HEK293T (cell line): Measurements from ENCODE around the gene ZDHHC8.

Experiments used
- CTCF ChIA-PET: fragments of 350-600 bp; formaldehyde crosslinking; extraction: SDS; loops from one replicate; lab custom pipeline; 2021; ENCODE audit warnings: antibody characterized with exemption, inconsistent platforms; lab: Yijun Ruan, JAX
- POLR2A ChIA-PET: fragments of 350-600 bp; formaldehyde crosslinking; extraction: SDS; loops from one replicate; lab custom pipeline; 2020; ENCODE audit warnings: antibody characterized with exemption, inconsistent platforms; lab: Yijun Ruan, JAX
- DNase-seq: peaks from one replicate; pipeline ENCODE4 v3.0.0; 2012; ENCODE audit warnings: mixed read lengths; ENCODE audit errors: extremely low spot score
- ARNT ChIP-seq: fragments of 450-650 bp; IDR thresholded peaks from 2 replicates; pipeline ENCODE4 v1.6.1; 2017; ENCODE audit warnings: mild to moderate bottlenecking
- BHLHE40 ChIP-seq: fragments of 450-650 bp; IDR thresholded peaks from 2 replicates; pipeline ENCODE4 v1.6.1; 2016; ENCODE audit warnings: mild to moderate bottlenecking, moderate library complexity, borderline replicate concordance
- CTBP1 ChIP-seq: fragments of 450-650 bp; IDR thresholded peaks from 2 replicates; pipeline ENCODE4 v1.6.1; 2016; ENCODE audit warnings: borderline replicate concordance
- ELF4 ChIP-seq: fragments of 450-650 bp; IDR thresholded peaks from 2 replicates; pipeline ENCODE4 v1.6.1; 2017; ENCODE audit warnings: antibody characterized with exemption
- FOXA1 ChIP-seq: fragments of 450-650 bp; IDR thresholded peaks from 2 replicates; pipeline ENCODE4 v1.6.1; 2016; ENCODE audit warnings: mild to moderate bottlenecking
- FOXK2 ChIP-seq: fragments of 450-650 bp; IDR thresholded peaks from 2 replicates; pipeline ENCODE4 v1.6.1; 2016; ENCODE audit warnings: mild to moderate bottlenecking
- FOXM1 ChIP-seq: fragments of 450-650 bp; IDR thresholded peaks from 2 replicates; pipeline ENCODE4 v1.6.1; 2017; ENCODE audit warnings: mild to moderate bottlenecking, borderline replicate concordance
- HDGF ChIP-seq: fragments of 450-650 bp; IDR thresholded peaks from 2 replicates; pipeline ENCODE4 v1.6.1; 2017; ENCODE audit warnings: antibody characterized with exemption, borderline replicate concordance
- L3MBTL2 ChIP-seq: fragments of 450-650 bp; conservative IDR thresholded peaks from 2 replicates; pipeline ENCODE4 v1.6.1; 2016; ENCODE audit warnings: mild to moderate bottlenecking
- LEF1 ChIP-seq: fragments of 450-650 bp; IDR thresholded peaks from 2 replicates; pipeline ENCODE4 v1.6.1; 2017; ENCODE audit warnings: mild to moderate bottlenecking, borderline replicate concordance
- NFRKB ChIP-seq: fragments of 450-650 bp; IDR thresholded peaks from 2 replicates; pipeline ENCODE4 v1.6.1; 2016; ENCODE audit warnings: mild to moderate bottlenecking, moderate library complexity
- PKNOX1 ChIP-seq: fragments of 450-650 bp; IDR thresholded peaks from 2 replicates; pipeline ENCODE4 v1.6.1; 2016
- SP1 ChIP-seq: fragments of 450-650 bp; IDR thresholded peaks from 2 replicates; pipeline ENCODE4 v1.6.1; 2017
- SUZ12 ChIP-seq: fragments of 450-650 bp; IDR thresholded peaks from 2 replicates; pipeline ENCODE4 v1.6.1; 2016; ENCODE audit warnings: mild to moderate bottlenecking
- TARDBP ChIP-seq: fragments of 450-650 bp; IDR thresholded peaks from 2 replicates; pipeline ENCODE4 v1.6.1; 2016
- ZNF384 ChIP-seq: fragments of 450-650 bp; IDR thresholded peaks from 2 replicates; pipeline ENCODE4 v1.6.1; 2016

ZDHHC8 gene

GRCh38 chr22:20171288-20172140, 39.9 kb downstream of the ZDHHC8 start:
- TF ChIP-seq NFRKB (no peak), LEF1 (no peak)
- DNase-seq = no peak
- ChIA-PET CTCF (interaction anchor here (0.7 to 1.4 kb wide), 2 partner anchors 11 to 287 kb away, joined by 3 read pairs; no protein-coding TSS in a partner anchor), POLR2A (interaction anchor here (0.6 to 1.2 kb wide), 2 partner anchors 9 to 17 kb away, joined by 3 to 4 read pairs; no protein-coding TSS in a partner anchor)

- DNase-seq = no peak
- ChIA-PET POLR2A (interaction anchor here (0.6 to 1.2 kb wide), 2 partner anchors 9 to 16 kb away, joined by 3 to 4 read pairs; no protein-coding TSS in a partner anchor), CTCF (interaction anchor here (0.7 to 1.4 kb wide), 2 partner anchors 12 to 288 kb away, joined by 3 read pairs; no protein-coding TSS in a partner anchor)
- TF ChIP-seq TARDBP (no peak), CTBP1 (no peak), ELF4 (no peak), SUZ12 (no peak), ZNF384 (no peak), HDGF (no peak), NFRKB (no peak), FOXA1 (no peak), ARNT (no peak), FOXK2 (no peak), LEF1 (no peak), BHLHE40 (no peak)
Observed at GRCh38 chr22:20172141-20172613, 40.6 kb downstream of the ZDHHC8 start.

GRCh38 chr22:20173246-20173645, 41.6 kb downstream of the ZDHHC8 start:
- TF ChIP-seq FOXA1 = no peak
- no peak for TF ChIP-seq FOXK2
- no peak for TF ChIP-seq BHLHE40
- TF ChIP-seq TARDBP = no peak
- no peak for TF ChIP-seq PKNOX1
- TF ChIP-seq ZNF384 = no peak
- no peak for TF ChIP-seq SP1
- no peak for TF ChIP-seq FOXM1
- no peak for TF ChIP-seq ELF4
- TF ChIP-seq SUZ12 = no peak
- no peak for TF ChIP-seq LEF1
- POLR2A ChIA-PET = no interaction called here
- DNase-seq = no peak
- CTCF ChIA-PET = no interaction called here

GRCh38 chr22:20173772-20174171, 42.2 kb downstream of the ZDHHC8 start:
- DNase-seq = no peak
- ChIA-PET CTCF (no interaction called here), POLR2A (no interaction called here)

GRCh38 chr22:20174785-20175596, 43.4 kb downstream of the ZDHHC8 start:
- TF ChIP-seq FOXK2 (no peak), SUZ12 (no peak), TARDBP (no peak), CTBP1 (no peak), ZNF384 (no peak), PKNOX1 (no peak), ELF4 (no peak), LEF1 (no peak), HDGF (no peak), FOXM1 (no peak), ARNT (no peak), BHLHE40 (no peak), FOXA1 (no peak), NFRKB (no peak), L3MBTL2 (no peak), SP1 (no peak)
- CTCF ChIA-PET = interaction anchor here (0.8 to 1.8 kb wide), 3 partner anchors 64 to 84 kb away, joined by 3 to 4 read pairs (median 4); no protein-coding TSS in a partner anchor
- no peak for DNase-seq
- POLR2A ChIA-PET = no interaction called here

More at GRCh38 chr22:20173772-20174171, 42.2 kb downstream of the ZDHHC8 start:
- TF ChIP-seq FOXA1 (no peak), NFRKB (no peak), CTBP1 (no peak), ARNT (no peak), ELF4 (no peak), SUZ12 (no peak), LEF1 (no peak), SP1 (no peak), BHLHE40 (no peak), HDGF (no peak), L3MBTL2 (no peak), PKNOX1 (no peak), FOXK2 (no peak), FOXM1 (no peak)
